ENCODE results near the gene ARMC7. TPM values are rescaled to one million over a fixed set of nuclear protein-coding genes. Genes with fewer than 3 reads are reported as not detected.
"Not testable (repeated sequence)": the region's sequence is repeated elsewhere in the genome, so short reads cannot be mapped to it uniquely, and the experiment has no call there.

The ARMC7 gene
- polyA plus RNA-seq, 3 donors: 15.2 to 17.7 (median 15.8) TPM

- no peak for DNase-seq (ENCODE audit: extremely low read depth in 1 of 11, low read depth in 9 of 11, low spot score in 4 of 11)
These were observed 7.0 kb downstream of the ARMC7 start for GRCh38 chr17:75116737-75117136.

- no peak for DNase-seq (ENCODE audit: extremely low read depth in 1 of 11, low read depth in 9 of 11, low spot score in 4 of 11)
These were observed 8.5 kb downstream of the ARMC7 start for GRCh38 chr17:75118307-75118706.

GRCh38 chr17:75124041-75124818 lies 14.5 kb downstream of the ARMC7 start:
- no peak for DNase-seq (ENCODE audit: extremely low read depth in 1 of 11, low read depth in 9 of 11, low spot score in 4 of 11)

- no peak for DNase-seq (ENCODE audit: extremely low read depth in 1 of 11, low read depth in 9 of 11, low spot score in 4 of 11)
These were observed 15.0 kb downstream of the ARMC7 start for GRCh38 chr17:75124819-75125162.

DNA sequence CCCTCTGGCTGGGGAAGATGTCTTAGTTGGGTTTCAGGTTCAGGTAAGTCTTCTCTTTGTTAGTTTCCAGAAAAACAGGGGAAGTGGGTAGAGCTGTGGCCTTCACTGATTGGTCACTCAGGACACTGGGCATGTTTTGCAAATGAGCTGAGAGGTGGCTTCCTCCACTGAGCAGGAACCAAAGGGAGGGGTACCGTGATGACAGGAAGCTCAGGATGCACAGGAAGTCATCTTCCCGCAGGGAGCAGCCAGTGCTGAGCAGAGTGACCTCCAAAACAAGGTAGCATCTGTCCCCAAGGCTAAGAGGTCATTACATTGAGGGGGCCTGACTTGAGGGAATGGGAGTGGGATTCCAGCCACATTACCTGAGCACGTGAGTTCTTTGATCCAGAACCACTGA lies 16.2 kb downstream of the ARMC7 start:
- DNase-seq (ENCODE audit: extremely low read depth in 1 of 11, low read depth in 9 of 11, low spot score in 4 of 11): no peak

GRCh38 chr17:75126954-75127353 lies 17.2 kb downstream of the ARMC7 start:
- DNase-seq (ENCODE audit: extremely low read depth in 1 of 11, low read depth in 9 of 11, low spot score in 4 of 11): no peak

- not testable (repeated sequence) for DNase-seq (ENCODE audit: extremely low read depth in 1 of 11, low read depth in 9 of 11, low spot score in 4 of 11)
These were observed 18.2 kb downstream of the ARMC7 start for GRCh38 chr17:75127936-75128335.

DNA sequence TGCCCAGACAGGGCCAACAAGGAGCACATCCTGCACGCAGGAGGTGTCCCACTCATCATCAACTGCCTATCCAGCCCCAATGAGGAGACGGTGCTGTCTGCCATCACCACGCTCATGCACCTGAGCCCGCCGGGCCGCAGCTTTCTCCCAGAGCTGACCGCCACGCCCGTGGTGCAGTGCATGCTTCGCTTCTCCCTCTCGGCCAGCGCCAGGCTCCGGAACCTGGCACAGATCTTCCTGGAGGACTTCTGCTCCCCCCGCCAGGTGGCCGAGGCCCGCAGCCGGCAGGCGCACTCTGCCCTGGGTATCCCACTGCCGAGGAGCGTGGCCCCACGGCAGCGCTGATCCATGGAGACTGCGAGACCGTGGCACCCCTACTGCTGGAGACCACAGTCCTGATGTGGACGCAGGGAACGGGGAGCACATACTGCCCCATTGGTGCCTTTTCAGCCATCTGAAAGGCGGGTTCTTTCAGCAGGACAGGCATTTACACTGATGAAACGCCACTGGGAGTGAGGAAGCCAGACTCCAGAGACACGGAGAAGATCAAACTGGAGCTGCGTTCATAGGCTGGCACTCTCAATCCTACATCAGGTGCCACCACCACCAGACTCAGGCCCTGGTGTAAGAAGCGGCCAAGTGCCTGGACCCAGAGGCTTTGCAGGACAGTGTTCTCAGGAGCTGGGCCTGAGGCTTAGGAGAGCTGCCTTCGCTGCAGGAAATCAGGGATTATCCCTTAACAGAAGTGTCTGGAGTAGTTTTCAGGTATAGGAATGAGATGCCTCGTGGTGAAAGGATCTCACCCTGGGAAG lies 19.1 kb downstream of the ARMC7 start:
- no peak for DNase-seq (ENCODE audit: extremely low read depth in 1 of 11, low read depth in 9 of 11, low spot score in 4 of 11)

DNA sequence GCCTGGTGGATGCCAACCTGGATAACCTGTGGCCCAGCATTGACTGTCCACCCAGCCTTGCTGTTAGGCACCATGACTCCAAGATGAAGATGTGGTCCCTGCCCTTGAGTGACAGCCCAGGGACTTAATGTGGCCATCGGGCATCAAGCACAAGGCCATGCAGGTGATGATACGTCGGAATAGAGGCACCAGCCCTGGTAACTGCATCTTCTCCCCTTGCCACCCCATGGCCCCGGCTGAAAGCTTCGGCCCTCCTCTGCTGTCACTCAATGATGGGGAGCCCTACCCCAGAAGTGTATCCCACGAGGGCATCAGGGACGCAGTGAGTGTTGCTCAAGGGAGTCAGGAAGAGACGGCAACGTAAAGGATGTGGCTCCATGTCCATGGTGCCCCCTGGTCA lies 19.8 kb downstream of the ARMC7 start:
- DNase-seq (ENCODE audit: extremely low read depth in 1 of 11, low read depth in 9 of 11, low spot score in 4 of 11): no peak

DNA sequence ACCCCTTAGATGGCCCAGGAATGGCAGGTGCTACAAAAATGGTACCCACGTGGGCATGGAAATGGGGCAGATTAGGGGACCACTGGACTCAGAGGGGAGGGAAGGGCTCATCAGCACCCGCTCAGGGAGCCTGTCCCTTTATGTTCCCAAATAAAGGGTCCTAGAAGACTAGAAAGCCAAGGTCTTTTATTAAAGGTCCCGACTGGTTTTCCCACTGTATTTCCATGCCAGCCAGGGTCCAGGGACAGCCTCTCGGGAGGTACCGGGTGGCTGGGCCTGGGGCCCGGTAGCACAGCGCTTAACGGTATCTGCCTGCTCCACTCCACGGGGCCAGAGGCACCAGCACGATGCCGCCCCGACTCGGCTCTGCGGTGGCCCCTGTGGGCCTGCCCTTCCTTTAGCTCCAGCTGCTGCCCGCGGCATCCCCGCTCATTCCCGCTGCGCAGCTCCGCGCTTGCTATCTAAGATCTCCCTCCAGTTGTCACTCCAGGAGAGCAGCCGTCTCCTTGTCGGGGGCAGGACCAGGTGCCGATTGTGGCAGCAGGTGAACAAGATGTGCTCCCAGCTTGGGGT lies 20.4 kb downstream of the ARMC7 start:
- DNase-seq (ENCODE audit: extremely low read depth in 1 of 11, low read depth in 9 of 11, low spot score in 4 of 11): no peak

GRCh38 chr17:75130632-75131277 lies 21.0 kb downstream of the ARMC7 start:
- peak in 2 of 11 donors; percentile 58 to 68 for DNase-seq (ENCODE audit: extremely low read depth in 1 of 11, low read depth in 9 of 11, low spot score in 4 of 11)

DNA sequence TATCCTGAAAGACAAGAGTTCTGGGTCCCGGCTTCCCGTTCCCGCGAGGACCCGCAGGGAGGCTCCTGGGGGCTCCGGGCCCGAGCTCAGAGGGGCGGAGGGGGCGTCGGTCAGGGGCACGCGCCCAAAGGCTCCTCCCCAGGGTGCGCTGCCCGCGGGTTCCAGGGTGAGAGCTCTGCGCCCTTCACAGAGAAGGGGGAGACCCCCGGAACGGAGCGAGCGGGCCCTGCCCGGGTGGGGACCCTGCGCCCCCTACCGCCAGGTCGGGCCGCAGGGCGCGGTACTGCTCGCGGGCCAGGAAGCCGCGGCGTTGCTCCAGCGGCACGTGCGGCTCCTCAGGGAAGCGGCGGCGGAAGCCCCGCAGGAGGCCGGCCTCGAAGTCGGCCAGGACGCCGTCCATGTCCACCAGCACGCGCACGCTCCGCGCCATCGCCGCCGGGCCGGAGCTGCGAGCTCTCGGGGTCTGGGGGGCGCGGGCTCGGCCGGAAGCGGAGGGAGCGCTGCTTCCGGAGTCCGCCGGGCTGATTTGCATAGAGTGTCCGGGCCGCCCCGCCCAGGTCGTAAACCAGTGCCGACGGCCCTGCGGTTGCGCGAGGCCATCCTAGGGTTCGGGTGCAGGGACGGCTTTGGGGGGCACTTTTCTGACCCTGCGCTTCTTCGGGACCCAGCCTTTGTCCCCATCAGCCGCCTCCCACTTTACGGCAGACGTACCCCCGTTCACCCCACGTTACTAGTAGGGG lies 21.7 kb downstream of the ARMC7 start, which contains the start of gene NT5C:
Gene NT5C, minus strand, starts transcription at position 465 of the 740 bp plus-strand sequence. Its CDS starts 35 bp downstream, at position 430.
- peak in 8 of 11 donors; percentile 67 to 87 (median 84) for DNase-seq (ENCODE audit: extremely low read depth in 1 of 11, low read depth in 9 of 11, low spot score in 4 of 11)

GRCh38 chr17:75132018-75133000 lies 22.5 kb downstream of the ARMC7 start:
- DNase-seq (ENCODE audit: extremely low read depth in 1 of 11, low read depth in 9 of 11, low spot score in 4 of 11): not testable (repeated sequence)

DNA sequence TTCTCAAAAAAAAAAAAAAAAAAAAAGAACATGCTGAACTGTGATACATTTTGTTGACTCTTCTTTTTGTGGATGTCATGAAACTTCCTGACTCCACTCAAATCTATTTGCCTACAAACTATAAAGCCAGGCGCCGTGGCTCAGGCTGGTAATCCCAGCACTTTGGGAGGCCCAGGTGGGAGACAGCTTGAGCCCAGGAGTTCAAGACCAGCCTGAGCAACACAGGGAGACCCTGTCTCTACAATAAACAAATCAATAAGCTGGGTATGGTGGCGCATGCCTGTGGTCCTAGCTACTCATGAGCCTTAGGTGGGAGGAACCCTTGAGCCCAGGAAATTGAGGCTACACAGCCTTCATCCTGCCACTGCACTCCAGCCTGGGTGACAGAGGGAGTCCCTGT lies 23.2 kb downstream of the ARMC7 start:
- DNase-seq (ENCODE audit: extremely low read depth in 1 of 11, low read depth in 9 of 11, low spot score in 4 of 11): no peak

- DNase-seq (ENCODE audit: extremely low read depth in 1 of 11, low read depth in 9 of 11, low spot score in 4 of 11): not testable (repeated sequence)
These were observed 24.0 kb downstream of the ARMC7 start for GRCh38 chr17:75133607-75134347.

DNA sequence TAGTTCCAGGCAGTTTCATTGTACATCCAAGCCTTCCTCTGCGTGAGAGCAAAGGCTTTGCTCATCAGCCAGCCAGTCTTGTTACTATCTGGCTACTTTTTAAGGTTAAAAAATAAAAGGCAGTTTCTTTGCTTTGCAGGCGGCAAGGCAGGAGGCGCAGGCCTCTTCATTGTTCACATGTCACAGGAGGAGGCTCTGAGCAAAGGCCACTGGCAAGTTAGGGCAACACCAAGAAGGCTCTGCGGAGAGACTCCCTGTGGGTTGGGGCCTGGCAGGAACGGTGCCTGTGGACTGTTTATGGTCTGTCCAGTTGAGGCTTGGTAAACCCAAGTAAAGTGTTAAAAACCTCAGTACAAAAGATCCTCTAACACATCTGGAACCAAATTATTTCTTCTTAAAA lies 25.7 kb downstream of the ARMC7 start:
- DNase-seq (ENCODE audit: extremely low read depth in 1 of 11, low read depth in 9 of 11, low spot score in 4 of 11): no peak

DNA sequence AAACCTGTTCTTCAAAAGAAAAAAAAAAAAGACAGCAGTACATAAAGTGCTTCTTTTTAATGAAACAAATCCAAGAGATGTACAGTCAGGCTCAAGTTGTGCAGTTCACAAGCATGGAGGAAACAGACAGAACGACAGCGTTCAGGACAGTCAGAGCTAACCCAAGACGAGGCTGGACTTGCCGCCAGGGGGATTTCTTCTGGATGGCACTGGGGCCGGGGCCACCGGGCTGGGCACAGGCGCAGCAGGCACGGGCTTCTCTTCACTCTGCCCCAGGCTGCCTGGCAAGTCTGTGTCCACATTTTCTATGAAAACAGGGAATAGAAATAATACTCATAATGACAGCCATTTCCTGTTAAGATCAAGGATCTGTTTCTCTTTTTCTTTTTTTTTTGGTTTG lies 26.2 kb downstream of the ARMC7 start:
- DNase-seq (ENCODE audit: extremely low read depth in 1 of 11, low read depth in 9 of 11, low spot score in 4 of 11): no peak
